ENCODE data around the gene GAREM1.

- no peak for TF ChIP-seq CTCF (conservative IDR thresholded peaks at IDR 0.05 in 1 of 2, IDR thresholded peaks at IDR 0.05 in 1 of 2; ENCODE audit: extremely low read depth in 1 of 2, insufficient read depth in 1 of 2, low read depth in 1 of 2, low read length in 2 of 2)
- TF ChIP-seq EZH2 (IDR thresholded peaks at IDR 0.05; ENCODE audit: borderline replicate concordance, low read length): no peak
These were observed 186.4 kb downstream of the GAREM1 start for GRCh38 chr18:32284284-32284683.

Measured in mammary epithelial cell (primary cell).